ENCODE data around the gene UCHL5.

The UCHL5 gene

GRCh38 chr1:192977089-192977706 lies 82.0 kb downstream of the UCHL5 start:
- H3K4me3 ChIP-seq (replicated peaks; ENCODE audit: low read depth, low read length), result no peak overlapping the region
- DNase-seq (ENCODE audit: low read depth), result no peak
- TF ChIP-seq CTCF (IDR thresholded peaks at IDR 0.05; ENCODE audit: low read length, missing control alignments), result no peak

- DNase-seq (ENCODE audit: low read depth), result no peak
- no peak overlapping the region for H3K4me3 ChIP-seq (replicated peaks; ENCODE audit: low read depth, low read length)
- no peak for TF ChIP-seq CTCF (IDR thresholded peaks at IDR 0.05; ENCODE audit: low read length, missing control alignments)
Observed at GRCh38 chr1:192976576-192976975, 82.6 kb downstream of the UCHL5 start.

- TF ChIP-seq CTCF (IDR thresholded peaks at IDR 0.05; ENCODE audit: low read length, missing control alignments), result no peak
Observed at GRCh38 chr1:192974701-192975100, 84.5 kb downstream of the UCHL5 start.

GRCh38 chr1:192973988-192974387 lies 85.2 kb downstream of the UCHL5 start:
- DNase-seq (ENCODE audit: low read depth), result no peak
- TF ChIP-seq CTCF (IDR thresholded peaks at IDR 0.05; ENCODE audit: low read length, missing control alignments), result no peak
- no peak overlapping the region for H3K4me3 ChIP-seq (replicated peaks; ENCODE audit: low read depth, low read length)

More at GRCh38 chr1:192974701-192975100, 84.5 kb downstream of the UCHL5 start:
- no peak overlapping the region for H3K4me3 ChIP-seq (replicated peaks; ENCODE audit: low read depth, low read length)
- peak; percentile 10 for DNase-seq (ENCODE audit: low read depth)

GRCh38 chr1:192973202-192973601 lies 86.0 kb downstream of the UCHL5 start:
- TF ChIP-seq CTCF (IDR thresholded peaks at IDR 0.05; ENCODE audit: low read length, missing control alignments), result no peak
- no peak overlapping the region for H3K4me3 ChIP-seq (replicated peaks; ENCODE audit: low read depth, low read length)
- DNase-seq (ENCODE audit: low read depth), result no peak

- no peak for TF ChIP-seq CTCF (IDR thresholded peaks at IDR 0.05; ENCODE audit: low read length, missing control alignments)
- H3K4me3 ChIP-seq (replicated peaks; ENCODE audit: low read depth, low read length), result no peak overlapping the region
- no peak for DNase-seq (ENCODE audit: low read depth)
Observed at GRCh38 chr1:192969091-192969490, 90.1 kb downstream of the UCHL5 start.

- no peak for TF ChIP-seq CTCF (IDR thresholded peaks at IDR 0.05; ENCODE audit: low read length, missing control alignments)
- no peak for DNase-seq (ENCODE audit: low read depth)
- no peak overlapping the region for H3K4me3 ChIP-seq (replicated peaks; ENCODE audit: low read depth, low read length)
Observed at GRCh38 chr1:192968323-192968722, 90.8 kb downstream of the UCHL5 start.
